Brain microvascular endothelial cell (primary cell): ENCODE measurements around the gene ABHD17B.
A peak's percentile ranks its signal among the peaks of the same experiment; 100 is the strongest.

Experiments
- DNase-seq: peaks from one replicate; pipeline ENCODE4 v3.0.0-alpha.2; 2020
- H3K27ac ChIP-seq: fragments of 250-450 bp; sonication (Bioruptor Pico); 2 replicates; pipeline ENCODE4 v1.5.1; 2020; ENCODE audit warnings: mild to moderate bottlenecking, moderate library complexity
- H3K27me3 ChIP-seq: fragments of 250-450 bp; sonication (Bioruptor Pico); replicated peaks from 2 replicates; pipeline ENCODE4 v1.5.1; 2020; ENCODE audit warnings: mild to moderate bottlenecking
- H3K36me3 ChIP-seq: fragments of 250-450 bp; sonication (Bioruptor Pico); replicated peaks from 2 replicates; pipeline ENCODE4 v1.5.1; 2020; ENCODE audit warnings: mild to moderate bottlenecking
- H3K4me3 ChIP-seq: 2 replicates; pipeline ENCODE4 v1.5.1; 2011; ENCODE audit warnings: low read depth, mild to moderate bottlenecking, control low read depth, low read length, moderate library complexity
- CTCF ChIP-seq: IDR thresholded peaks from 2 replicates; pipeline ENCODE4 v1.5.1; 2011; ENCODE audit warnings: low read depth, mild to moderate bottlenecking, moderate library complexity, low read length, control low read depth, inconsistent platforms; ENCODE audit errors: missing control alignments
- in situ Hi-C: cut with HindIII; loops from 2 replicates; pipeline ENCODE4 v1.10.0; 2017; ENCODE audit warnings: low sequenced_read_pairs, low pct_ligation_motif_present

Gene ABHD17B

GRCh38 chr9:71941060-71941568 is 30.1 kb upstream of the ABHD17B start:
- TF ChIP-seq CTCF = no peak
- DNase-seq = peak; percentile 22
- no peaks in the 10 kb centered on the region for H3K27me3 ChIP-seq
- no peaks in the 10 kb centered on the region for H3K36me3 ChIP-seq
- in situ Hi-C loops = no loop called here
- H3K27ac ChIP-seq = no peak overlapping the region
- H3K4me3 ChIP-seq = no peak overlapping the region

GRCh38 chr9:71937898-71938297 is 26.9 kb upstream of the ABHD17B start:
- no peak overlapping the region for H3K27ac ChIP-seq

GRCh38 chr9:71937070-71937625 is 26.2 kb upstream of the ABHD17B start:
- no peak for TF ChIP-seq CTCF
- in situ Hi-C loops = no loop called here
- Histone ChIP-seq H3K36me3 (no peaks in the 10 kb centered on the region), H3K4me3 (no peak overlapping the region), H3K27me3 (no peaks in the 10 kb centered on the region), H3K27ac (no peak overlapping the region)
- DNase-seq = no peak

More at GRCh38 chr9:71937898-71938297, 26.9 kb upstream of the ABHD17B start:
- TF ChIP-seq CTCF = no peak
- Histone ChIP-seq H3K4me3 (no peak overlapping the region), H3K27me3 (no peaks in the 10 kb centered on the region), H3K36me3 (no peaks in the 10 kb centered on the region)
- in situ Hi-C loops = no loop called here
- DNase-seq = no peak

- no peak overlapping the region for H3K27ac ChIP-seq
- DNase-seq = no peak
- H3K4me3 ChIP-seq = no peak overlapping the region
- TF ChIP-seq CTCF = no peak
- in situ Hi-C loops = no loop called here
- no peaks in the 10 kb centered on the region for H3K36me3 ChIP-seq
- H3K27me3 ChIP-seq = no peaks in the 10 kb centered on the region
Observed at GRCh38 chr9:71936066-71936465, 25.1 kb upstream of the ABHD17B start.

- TF ChIP-seq CTCF = no peak
- in situ Hi-C loops = no loop called here
- DNase-seq = no peak
- Histone ChIP-seq H3K36me3 (no peaks in the 10 kb centered on the region), H3K27me3 (no peaks in the 10 kb centered on the region), H3K4me3 (no peak overlapping the region), H3K27ac (no peak overlapping the region)
Observed at GRCh38 chr9:71931166-71931565, 20.2 kb upstream of the ABHD17B start.
